ENCODE data around the gene WDR82.

DNA sequence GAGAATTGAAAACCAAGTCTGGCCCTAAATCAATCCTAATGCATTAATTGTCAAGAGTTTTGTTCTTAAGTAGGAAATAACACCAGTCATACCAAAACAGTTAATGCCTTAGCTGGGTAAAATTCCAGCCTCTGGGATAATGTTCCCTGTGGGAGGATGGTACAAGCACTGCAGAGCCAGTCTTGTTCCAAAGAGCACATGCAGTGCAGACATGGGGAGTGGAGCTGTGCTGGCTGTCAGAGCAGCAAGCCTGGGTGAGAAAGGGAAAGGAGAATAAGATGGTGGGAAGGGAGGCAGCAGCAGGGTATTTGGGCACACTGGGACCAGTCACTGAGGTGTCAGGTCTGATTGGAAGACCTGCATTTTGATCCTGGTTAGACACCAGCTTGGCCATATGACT is 68.4 kb downstream of the WDR82 start:
- TF ChIP-seq, protein P1, sequence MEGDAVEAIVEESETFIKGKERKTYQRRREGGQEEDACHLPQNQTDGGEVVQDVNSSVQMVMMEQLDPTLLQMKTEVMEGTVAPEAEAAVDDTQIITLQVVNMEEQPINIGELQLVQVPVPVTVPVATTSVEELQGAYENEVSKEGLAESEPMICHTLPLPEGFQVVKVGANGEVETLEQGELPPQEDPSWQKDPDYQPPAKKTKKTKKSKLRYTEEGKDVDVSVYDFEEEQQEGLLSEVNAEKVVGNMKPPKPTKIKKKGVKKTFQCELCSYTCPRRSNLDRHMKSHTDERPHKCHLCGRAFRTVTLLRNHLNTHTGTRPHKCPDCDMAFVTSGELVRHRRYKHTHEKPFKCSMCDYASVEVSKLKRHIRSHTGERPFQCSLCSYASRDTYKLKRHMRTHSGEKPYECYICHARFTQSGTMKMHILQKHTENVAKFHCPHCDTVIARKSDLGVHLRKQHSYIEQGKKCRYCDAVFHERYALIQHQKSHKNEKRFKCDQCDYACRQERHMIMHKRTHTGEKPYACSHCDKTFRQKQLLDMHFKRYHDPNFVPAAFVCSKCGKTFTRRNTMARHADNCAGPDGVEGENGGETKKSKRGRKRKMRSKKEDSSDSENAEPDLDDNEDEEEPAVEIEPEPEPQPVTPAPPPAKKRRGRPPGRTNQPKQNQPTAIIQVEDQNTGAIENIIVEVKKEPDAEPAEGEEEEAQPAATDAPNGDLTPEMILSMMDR (IDR thresholded peaks at IDR 0.05; ENCODE audit: insufficient read depth, low read depth, low read length), result no peak
- TF ChIP-seq EZH2 (IDR thresholded peaks at IDR 0.05; ENCODE audit: insufficient read depth, low read length), result no peak
